ENCODE measurements around the gene TEDC2.

- TF ChIP-seq CTCF (conservative IDR thresholded peaks at IDR 0.05; ENCODE audit: low read depth, low read length), result no peak
- no peak for TF ChIP-seq EZH2 (IDR thresholded peaks at IDR 0.05; ENCODE audit: low read length, unreplicated experiment)
Measured at GRCh38 chr16:2497695-2498484, 38.0 kb downstream of the TEDC2 start.

All from PC-3 (cell line).